Measurements from ENCODE around the gene ANKRD22.
"Not testable (repeated sequence)": the region's sequence is repeated elsewhere in the genome, so short reads cannot be mapped to it uniquely, and the experiment has no call there.

The ANKRD22 gene

DNA sequence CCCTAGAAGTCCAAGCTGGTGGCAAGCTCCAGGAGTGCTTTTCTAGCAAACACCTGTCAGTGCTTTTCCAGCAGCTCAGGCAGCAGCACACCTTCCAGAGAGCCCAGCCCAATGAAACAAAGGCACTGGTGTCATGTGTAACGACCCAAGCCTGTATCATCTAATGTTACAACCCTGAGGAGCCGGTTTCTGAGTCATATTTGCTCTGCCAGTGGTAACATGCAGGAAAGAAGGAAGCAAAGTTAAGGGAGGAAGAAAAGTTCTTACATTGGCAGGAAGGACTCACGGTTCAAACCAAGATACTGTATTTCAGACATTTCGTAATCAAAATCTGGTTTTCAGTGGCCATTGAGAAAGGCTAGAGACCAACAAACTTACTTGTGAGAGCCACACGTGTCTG is at the start of gene ANKRD22:
Gene ANKRD22 (minus strand): TSS at position 139 of the 400 bp plus-strand sequence. CDS start 237 bp downstream, outside the sequence.
- DNase-seq, result no peak

DNA sequence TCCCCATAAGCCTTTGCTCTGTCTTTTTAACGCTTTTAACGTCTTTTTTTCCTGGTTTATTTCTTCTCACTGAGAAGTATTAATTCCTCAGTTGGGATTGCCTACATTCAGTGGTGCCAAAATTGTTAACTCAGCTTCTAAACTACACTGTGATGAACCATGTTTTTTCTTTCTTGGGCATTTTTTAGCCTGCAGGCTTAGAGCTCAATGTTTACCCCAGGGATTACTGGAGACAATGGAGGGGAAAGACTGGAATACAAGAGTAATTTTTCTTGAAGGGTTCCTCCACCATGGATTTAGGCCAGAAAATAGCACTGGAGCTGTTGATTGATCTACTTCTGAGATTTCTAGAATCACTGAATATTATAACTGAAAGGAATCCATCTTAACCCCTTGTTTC is 48.2 kb upstream of the ANKRD22 start:
- no peak for DNase-seq

DNA sequence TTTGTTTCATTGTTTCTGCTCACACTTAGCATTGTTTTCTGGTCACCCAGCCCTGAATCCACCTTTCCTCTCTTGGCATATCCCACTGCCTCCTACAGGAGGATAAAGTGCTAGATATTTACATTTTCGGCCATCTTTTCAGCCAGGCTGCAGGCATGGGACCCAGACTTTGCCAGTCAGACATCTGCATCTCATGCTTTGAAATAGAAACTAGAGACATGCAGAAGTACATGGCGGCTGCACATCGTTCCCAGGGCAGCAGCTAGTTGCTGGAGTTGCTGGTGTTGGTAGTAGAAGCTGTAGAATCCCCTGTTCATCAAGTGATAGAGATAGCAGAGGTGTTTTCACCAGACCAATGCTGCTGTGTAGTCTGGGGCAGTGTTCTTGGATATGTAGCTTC is 47.1 kb upstream of the ANKRD22 start:
- no peak for DNase-seq

DNA sequence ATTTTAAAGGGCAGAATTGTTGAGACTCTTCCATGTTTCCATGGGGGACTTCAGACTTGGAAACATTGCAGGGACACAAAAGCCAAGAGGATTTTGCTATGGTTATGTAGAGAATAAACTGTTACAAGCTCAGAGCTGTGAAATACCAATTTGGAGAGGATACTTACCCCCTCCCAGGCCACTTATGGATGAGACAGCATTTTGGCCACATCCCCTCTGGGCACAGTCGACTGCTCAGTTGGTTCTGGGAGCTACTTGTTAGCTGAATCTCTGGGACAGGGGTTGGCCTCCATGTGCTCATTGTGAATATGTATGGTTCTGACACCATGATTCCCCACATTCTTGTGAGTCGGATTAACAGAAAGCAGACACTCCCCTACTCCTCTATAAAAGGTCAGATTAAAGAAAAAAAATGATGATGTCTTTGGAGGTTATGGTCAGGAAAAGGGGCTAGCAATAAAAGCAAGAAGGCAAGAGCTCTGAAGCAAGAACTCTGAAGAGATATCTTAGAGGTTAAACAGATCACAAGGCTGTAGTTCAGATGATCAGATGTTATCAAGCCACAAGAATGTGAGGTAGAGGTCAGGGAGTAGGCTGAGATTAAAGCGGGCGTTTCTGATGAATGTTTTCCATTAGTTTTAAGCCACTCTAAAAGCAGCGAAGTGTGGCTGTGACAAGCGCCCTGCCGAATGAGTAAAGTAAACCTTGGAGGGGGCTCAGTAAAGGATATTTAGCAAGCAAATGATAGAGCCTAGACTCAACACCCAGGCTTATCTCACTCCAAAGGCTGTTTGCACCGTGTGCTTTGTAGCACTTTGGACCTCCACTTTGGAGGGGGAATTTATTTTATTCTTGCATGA is 45.6 kb upstream of the ANKRD22 start:
- peak; percentile 21 for DNase-seq

DNA sequence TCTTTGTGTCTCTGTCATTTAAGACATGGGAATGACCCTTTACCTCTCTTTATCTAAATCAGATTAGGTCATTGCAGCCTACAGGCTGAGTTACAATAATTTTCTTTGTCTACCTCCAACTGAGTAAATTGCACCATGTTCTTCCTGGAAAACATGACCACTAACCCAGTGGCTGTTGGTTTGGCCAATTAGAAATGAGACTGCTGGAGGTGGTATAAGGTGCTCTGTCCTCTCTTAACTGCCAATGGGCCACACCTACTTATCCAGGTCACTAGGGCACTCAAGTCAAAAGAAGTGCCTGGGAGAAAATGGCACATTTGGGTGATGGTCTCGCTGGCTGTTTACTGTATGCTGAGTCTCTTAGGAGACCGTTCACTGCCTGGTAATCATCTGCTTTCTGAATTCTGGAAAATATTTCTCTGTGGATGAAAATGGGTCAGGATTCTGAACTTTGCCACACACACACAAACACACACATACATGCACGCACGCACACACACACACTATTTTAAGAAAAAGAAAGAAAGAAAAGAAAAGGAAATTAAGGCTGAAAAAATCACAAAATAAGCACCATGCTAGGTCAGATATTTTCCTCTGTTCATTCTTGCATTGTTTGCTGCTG is 44.8 kb upstream of the ANKRD22 start:
- DNase-seq, result no peak

DNA sequence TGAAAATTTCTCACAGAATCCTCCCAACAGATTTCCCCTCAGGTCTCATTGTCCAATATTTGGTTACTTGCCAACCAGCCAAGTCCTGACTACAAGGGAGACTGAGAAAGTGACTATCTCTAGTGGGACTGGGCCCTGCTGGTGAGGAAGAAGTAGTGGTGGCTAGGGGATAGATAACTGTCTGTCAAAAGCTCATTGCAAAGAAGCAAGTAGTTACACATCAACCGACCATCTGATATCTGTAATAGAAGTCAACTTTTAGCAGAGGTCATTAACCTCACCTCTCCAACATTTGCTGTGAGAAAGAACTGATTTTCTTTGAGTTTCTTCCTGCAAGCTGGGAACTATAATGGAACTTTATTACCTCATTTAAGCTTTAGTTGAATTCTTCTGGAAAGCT is 43.6 kb upstream of the ANKRD22 start:
- DNase-seq, result no peak

DNA sequence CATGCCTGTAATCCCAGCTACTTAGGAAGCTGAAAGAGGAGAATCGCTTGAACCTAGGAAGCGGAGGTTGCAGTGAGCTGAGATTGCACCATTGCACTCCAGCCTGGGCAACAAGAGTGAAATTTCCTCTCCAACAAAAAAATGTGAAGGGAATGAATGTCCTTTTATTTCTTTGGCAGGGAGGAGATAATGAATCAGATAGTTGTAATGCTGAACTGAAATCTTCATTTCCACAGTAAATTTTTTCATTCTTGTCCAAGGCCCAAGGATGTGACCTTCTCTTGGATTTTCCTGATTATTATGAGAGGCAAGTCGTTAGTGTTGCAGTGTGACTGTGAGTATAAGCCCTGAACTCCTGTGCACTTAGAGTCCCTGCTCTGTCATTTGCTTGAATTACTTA is 42.0 kb upstream of the ANKRD22 start:
- no peak for DNase-seq

DNA sequence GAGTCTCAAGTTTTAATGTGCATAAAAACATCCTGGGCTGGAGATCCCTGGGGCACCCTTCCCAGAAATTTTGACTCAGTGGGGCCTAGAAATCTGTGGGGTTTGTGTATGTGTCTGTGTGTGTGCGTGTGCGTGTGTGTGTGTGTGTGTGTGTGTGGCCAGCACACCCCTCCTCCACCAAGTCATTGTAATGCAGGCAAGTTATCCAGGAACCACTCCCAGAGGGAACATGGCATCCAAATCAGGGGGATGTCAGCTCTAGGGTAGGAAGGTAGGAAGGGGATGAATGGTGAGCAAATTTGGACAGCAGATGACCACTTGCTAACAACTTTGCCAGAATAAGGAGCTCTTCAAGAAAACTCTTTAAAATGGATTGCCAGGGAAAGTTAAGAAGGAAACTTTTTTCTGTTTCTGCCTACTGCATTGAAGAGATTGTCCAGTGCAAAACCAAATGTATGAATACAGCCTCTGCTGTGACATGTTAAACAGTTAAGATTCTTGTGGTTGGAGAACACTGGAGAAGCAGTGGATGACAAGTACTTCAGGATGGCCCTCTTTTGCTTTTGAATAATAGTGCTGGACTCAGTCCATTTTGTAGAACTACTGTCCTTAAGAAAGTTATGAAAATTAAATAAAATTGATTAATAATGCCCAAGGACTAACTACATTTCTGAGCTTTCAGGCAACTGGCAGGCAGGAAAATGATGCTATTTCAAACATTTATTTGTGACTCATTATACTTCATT is 40.8 kb upstream of the ANKRD22 start:
- DNase-seq, result no peak

DNA sequence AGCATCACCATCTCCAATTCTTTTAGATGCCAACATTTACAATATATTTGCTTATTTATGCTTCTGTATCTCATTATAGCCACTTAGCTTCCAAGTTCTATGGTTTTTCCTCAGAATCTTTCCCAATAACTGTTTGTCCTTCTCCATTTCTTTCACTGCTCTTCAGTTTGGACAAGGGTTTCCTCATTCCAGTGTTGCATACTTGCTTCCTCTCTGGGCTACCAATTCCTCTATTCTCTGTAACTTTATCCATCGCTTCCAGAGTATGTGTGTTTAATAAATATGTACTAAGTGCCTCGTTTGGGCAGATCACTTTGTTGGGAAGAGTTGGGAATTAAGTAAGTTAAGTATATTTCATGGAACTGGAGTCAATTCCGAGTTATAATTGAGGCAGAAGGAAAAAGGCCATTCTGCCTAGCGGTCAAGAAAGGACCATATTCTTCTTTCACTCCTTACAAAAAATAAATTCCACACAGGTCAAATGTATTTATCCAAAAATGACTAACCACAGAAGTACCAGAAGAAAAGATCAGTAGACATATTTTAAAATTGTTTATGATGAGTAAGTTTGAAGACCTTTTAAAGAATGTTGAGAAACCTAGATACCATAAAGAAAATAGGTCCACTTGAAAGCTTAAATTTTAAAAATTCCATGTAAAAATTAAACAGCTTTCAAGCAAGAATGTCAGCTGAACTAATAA is 39.2 kb upstream of the ANKRD22 start:
- no peak for DNase-seq

DNA sequence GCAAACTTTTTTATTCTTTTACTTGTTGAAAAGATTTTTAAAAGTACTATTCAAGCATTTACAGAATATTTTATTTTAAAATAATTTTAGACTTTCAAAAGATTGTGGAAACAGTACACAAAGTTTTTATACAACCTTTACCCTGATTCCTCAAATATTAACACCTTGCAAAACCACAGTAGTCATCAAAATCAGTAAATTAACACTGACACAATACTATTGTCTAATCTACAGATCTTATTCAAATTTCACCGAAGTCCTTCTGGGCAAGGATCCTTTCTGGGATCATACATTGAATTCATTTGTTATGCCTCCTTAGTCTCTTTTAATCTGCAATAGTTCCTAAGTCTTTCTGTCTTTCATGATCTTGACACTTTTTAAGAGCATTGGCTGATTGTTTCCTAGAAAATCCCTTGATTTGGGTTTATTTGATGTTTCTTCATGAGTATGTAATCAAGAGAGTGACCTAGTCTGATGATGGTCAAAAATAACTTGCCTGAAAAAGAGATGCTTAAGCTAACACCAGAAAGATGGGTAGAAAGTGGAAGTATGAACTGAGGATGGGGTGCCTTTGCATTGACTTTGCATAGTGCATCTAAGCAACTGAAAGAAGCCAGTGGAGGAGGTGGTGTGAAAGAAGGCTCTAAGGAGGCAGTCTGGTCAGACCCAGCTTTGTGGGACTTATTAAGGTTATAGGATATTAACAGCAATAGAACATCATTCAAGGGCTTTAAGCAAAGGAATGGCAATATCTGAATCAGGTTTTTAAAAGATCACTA is 38.1 kb upstream of the ANKRD22 start:
- no peak for DNase-seq

DNA sequence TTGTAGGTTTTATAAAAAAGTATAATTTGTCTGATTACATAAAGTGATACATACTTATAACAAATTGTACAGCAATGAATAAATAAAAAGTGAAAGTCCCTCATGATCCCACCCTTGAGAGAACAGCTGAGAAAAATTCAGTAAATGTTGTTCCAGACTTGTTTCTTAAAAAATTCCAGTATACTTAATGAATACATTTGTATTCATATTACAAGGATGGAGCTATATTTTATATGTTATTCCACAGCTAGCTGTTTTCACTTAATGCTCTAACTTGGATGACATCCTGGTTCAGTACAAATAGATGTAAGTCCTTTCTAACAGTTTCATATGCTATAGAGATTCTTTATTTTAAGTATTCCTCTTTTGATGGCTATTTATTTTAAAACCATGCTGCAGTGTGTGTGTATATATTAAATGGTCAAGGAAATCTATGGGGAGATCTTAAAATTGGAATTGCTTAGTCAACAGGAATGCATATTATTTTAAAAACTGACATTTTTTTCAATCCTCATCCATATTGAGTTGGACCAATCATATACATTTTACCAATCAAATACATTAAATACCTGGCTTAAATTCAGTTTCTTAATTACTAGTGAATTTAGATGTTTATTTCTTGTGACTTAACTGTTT is 37.3 kb upstream of the ANKRD22 start:
- DNase-seq, result no peak

DNA sequence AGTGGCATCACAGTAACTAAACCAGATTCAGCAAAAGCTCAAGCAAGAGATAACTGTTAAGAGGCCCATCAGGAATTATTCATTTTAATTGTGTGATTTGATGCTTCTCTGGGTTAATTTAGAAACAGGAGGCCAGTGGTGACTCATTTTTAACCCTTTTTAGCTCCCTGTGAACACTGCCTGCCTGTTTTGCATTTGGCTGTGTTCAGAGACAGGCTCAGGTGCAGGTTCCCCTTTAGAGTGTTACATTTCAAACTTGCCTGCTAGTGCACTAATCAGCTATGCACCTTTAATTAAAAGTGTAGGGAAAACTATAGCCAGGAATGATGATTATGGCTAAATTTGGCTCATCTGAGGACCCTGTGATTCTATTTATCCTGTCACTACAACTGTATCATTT is 34.9 kb upstream of the ANKRD22 start:
- DNase-seq, result no peak

DNA sequence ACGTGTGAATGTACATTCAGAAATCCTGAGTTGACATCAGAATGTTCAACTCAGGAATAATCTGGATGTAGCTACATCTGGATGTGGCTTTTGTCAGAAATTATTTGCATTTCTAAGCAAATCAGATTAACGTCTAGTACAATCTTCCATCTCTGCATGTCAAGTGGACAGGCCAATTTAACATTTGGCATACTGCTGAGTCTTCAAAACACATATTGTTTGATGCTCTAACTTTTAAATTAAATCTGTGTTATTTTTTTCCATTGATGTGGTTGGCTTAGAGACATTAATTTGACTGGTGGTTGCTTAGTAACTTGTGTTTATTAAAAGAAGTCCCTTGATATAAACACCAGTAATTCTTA is 31.8 kb upstream of the ANKRD22 start:
- no peak for DNase-seq

DNA sequence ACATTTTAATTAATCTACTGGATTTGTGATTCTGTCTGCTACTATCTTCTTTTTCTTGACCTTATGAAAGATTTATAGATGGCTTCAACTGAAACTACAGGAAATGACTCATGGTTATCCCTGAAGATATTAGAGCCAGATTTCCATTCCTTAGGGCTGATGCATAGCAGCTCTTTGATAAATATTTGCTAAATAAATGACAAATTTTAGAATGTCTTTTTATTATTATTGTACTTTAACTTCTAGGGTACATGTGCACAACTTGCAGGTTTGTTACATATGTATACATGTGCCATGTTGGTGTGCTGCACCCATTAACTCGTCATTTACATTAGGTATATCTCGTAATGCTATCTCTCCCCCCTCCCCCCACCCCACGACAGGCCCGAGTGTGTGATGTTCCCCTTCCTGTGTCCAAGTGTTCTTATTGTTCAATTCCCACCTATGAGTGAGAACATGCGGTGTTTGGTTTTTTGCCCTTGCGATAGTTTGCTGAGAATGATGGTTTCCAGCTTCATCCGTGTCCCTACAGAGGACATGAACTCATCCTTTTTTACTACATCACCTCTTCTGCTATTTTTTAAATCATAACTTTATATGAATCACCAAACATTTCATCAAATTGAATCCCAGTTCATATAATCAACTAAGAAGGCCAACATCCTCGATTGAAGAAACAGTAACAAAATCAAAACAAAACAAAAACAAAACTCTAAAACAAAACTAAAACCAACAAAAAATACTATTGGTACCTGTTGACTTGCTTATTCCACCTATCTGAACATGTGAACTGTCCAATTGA is 31.2 kb upstream of the ANKRD22 start:
- DNase-seq, result not testable (repeated sequence)

DNA sequence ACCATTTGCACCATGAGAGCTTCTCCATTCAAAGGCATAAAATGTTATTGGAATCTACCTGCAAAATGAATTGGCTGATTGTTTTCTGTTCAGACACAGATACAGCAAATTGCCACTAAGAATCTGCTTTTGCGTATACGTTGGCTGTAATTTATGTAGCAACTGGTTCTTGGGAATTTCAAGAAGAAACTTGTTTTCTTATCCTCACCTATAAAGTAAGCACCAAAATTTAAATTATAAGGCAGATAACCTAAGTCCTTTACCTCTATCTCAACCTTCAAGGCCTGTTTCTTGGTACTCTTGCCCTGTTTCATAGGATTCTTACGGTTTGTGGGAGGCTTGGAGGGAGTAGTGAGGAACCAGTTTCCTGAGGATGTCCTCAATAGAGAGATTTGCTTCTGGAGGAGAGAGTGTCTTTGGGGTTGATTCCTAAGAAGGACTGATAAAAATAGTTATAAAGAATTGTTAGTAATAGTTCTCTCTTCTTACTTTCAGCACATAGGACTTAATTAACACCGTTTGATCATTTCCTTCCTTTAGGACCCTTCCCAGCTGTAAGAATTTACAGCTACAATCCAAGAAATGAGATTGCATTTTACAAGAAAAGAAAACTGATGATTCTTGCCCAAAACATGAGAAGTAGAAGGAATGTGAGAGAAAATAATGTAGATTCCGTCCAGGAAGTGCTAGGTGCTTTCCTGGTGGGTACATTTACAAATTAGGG is 30.4 kb upstream of the ANKRD22 start:
- no peak for DNase-seq

DNA sequence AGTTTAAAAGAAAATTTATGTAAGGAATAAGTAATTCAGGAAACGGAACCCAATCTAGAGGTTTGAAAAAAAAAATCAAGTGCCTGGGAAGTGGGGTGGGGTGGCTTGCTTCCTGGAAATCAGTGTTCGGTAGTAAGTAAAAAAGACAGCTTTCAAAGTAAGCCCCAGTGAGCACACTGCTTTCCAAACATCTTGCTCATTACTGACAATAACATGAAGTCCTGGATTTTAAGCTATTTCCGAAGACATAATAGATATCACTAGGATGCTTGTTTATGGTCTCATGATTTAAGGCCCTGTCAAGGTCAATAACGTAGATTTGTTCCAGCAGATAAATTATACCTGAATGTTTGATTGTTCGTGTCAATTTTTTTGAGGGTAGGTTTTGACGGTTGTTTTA is 29.7 kb upstream of the ANKRD22 start:
- DNase-seq, result no peak

DNA sequence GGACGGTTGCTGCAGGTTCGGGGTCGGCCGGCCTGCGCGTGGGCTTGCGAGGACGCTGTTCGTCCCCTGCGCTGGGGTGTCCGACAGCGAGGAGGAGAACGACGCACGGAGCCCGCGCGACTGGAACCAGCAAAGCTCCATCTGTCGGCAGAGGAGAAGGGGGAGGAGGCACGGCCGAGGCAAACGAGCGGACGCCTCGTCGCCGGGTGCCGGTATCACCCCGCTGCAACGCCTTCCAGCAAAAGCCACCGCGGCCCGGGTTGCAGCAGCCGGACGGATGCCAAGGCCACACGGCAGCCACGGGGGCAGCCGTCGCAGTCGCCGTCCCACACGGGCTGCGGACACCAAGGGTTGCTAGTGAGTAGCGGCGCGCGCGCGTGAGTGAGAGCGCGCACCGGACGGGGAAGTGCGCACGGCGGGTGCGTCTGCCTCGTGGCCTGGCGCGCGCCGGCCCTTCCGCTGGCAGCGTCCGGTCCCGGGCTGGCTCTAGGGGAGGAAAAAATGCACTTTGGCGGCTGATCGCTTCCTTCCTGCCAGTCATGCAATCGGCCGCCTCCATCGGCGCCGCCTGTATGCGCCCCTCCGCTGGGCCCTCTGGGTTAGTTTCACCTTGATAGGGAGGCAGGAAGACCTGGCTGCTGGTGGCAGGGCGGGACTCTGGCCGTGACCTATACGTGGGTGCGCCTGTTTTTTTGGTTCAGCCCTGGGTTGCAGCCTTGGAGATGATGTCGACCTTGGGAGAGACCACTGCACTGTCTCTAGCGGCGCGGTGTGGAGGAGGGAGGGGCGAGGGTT is 28.8 kb upstream of the ANKRD22 start:
- peak; percentile 66 for DNase-seq

DNA sequence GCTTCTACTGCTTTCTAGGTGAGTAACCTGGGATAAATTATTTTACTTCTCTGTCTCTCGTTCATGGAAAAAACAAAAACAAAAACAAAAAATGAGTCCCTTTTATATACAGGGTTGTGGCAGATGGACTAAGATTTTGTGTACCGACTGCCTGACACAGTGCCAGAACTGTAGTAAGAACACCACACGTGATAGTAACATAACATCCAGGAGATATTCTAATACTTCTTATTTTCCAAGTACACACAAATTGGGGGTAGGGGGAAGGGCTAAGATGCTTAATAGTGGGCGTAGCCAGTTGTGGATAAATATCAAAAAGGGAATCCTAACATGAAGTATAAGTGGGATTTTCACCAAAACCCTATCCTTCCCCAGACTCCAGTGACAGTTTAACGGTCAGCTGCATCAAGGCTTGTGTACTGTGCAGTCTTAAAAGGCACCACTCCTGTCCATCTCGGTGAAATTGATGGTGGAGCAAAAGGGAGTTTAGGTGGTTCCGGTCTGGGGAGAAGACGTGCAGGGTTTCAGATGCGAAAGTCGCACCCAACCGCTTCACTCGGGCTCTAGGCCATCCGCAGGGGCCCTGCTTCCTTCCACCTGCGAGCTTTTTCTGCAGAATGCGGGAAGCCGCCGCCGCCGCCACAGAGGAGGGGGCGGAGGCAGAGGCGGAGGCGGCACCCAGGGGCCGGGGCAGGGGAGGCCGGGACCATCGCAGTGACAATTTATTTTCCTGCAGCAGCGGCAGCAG is 28.1 kb upstream of the ANKRD22 start, which contains the start of gene STAMBPL1:
Gene STAMBPL1 (plus strand): TSS at position 712 of the 748 bp plus-strand sequence. CDS start 21,464 bp downstream, outside the sequence.
- DNase-seq, result peak; percentile 78

DNA sequence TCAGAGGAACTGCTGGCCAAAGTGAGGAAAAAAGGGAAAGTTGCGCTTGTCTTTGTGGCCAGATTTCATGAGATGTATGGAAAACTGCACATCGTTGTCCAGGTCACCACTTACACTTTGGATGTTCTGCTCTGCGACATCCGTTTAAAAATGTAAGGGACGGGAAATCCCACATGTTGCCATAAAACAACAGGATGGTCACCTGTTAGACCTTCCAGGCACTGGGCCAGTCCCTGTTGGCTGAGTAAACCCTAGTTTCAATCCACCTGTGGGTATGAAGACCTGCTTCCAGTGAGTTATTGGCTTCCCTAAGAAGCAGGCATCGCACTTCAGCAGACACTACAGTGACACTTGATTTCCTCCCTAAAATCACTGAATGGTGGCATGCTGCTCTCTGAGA is 25.7 kb upstream of the ANKRD22 start:
- no peak for DNase-seq

Measured in stimulated activated CD4-positive, alpha-beta T cell treated with anti-CD3 and anti-CD28 coated beads, Interleukin-4, amount 100 ng/mL, for 1 hour (primary cell).